ENCODE measurements around the gene TNFRSF4.

GRCh38 chr1:1177452-1178206 is 36.3 kb downstream of the TNFRSF4 start:
- TF ChIP-seq CTCF (IDR thresholded peaks at IDR 0.05; ENCODE audit: low read depth, low read length, missing input control) (no peak), JUND (IDR thresholded peaks at IDR 0.05) (no peak), SP1 (IDR thresholded peaks at IDR 0.05) (no peak), RAD21 (IDR thresholded peaks at IDR 0.05) (no peak), REST (IDR thresholded peaks at IDR 0.05) (no peak), YY1 (IDR thresholded peaks at IDR 0.05) (no peak), MAX (IDR thresholded peaks at IDR 0.05) (no peak), TAF1 (conservative IDR thresholded peaks at IDR 0.05) (no peak), GABPA (IDR thresholded peaks at IDR 0.05 in 1 of 2, conservative IDR thresholded peaks at IDR 0.05 in 1 of 2) (no peak), EGR1 (IDR thresholded peaks at IDR 0.05; ENCODE audit: low read depth in 2 of 2) (no peak), ZBTB33 (IDR thresholded peaks at IDR 0.05) (no peak), FOXA1 (IDR thresholded peaks at IDR 0.05) (no peak), ATF3 (IDR thresholded peaks at IDR 0.05) (no peak)
